Stimulated activated CD4-positive, alpha-beta T cell treated with anti-CD3 and anti-CD28 coated beads, TNF-alpha, amount 100 ng/mL, for 24 hours (primary cell): Measurements from ENCODE around the gene LAD1.

Source experiments
- DNase-seq, 3 experiments: peaks; one replicate each; pipeline ENCODE4 v3.0.0-alpha.2; 2020; ENCODE audit warnings: low read depth in 3 of 3

The LAD1 gene, protein sequence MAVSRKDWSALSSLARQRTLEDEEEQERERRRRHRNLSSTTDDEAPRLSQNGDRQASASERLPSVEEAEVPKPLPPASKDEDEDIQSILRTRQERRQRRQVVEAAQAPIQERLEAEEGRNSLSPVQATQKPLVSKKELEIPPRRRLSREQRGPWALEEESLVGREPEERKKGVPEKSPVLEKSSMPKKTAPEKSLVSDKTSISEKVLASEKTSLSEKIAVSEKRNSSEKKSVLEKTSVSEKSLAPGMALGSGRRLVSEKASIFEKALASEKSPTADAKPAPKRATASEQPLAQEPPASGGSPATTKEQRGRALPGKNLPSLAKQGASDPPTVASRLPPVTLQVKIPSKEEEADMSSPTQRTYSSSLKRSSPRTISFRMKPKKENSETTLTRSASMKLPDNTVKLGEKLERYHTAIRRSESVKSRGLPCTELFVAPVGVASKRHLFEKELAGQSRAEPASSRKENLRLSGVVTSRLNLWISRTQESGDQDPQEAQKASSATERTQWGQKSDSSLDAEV

DNA sequence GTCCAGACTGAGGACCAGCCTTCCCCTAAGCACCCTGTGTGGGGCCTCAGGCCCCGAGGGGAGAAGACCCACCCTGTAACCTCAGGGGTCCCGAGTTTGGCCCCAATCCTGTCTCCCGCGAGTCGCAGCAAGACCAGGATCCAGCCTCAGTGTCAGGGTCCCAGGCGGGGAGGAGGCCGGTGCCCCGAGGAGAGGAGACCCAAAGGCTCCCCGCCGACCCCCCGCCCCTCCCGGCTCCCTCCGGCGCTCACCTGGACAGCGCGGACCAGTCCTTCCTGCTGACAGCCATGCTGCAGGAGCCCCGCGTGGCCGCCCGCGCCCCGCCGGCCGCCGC lies at the start of gene LAD1:
TSS of gene LAD1 (minus strand) at position 307 of the 334 bp plus-strand sequence. CDS start at position 289, 18 bp downstream.
- DNase-seq = no peak

DNA sequence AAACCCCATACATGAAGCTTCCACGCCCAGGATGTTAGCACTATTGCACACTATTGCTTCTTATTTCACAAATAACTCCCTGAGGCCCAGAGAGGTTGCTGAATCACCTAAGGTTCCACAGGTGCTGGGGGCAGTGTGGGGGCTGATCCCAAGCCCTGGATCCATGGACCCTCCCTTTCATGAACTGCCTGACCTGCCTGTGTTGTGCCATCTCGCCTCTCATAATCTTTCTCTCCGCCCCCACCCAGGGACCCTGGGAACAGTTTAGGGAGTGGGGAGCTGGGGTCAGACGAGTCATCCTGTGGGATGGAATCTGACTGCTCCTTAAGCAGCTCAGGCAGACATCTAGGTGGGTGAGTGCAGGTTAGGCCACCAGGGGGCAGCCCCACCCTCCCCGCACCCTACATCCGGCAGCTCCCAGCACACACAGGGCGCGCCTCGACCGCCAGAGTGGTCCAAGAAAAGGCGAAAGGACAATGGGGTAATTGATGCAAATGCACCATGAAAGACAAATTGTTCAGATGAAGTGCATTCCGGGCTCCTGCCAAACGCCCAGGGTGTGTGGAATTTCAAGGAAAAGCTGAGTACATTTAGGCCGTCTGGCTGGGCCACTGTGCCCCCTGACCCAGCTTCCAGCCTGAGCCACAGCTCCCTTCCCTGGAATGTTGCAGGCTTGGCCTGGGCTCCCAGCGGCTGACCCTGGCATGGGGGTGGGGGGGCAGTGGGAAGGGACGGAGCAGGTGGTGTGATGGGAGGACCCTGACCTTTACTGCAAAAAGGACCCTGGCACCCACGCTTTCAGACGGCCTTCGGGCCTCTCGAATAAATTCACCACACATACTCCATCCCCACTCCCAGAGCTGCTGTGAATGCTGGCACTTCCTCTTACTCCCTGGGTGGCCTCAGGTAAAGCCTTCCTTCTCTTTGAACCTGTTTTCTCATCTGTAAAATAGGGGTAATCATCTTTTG lies 49.1 kb upstream of the LAD1 start:
- peak; percentile 19 to 66 (median 35) for DNase-seq

DNA sequence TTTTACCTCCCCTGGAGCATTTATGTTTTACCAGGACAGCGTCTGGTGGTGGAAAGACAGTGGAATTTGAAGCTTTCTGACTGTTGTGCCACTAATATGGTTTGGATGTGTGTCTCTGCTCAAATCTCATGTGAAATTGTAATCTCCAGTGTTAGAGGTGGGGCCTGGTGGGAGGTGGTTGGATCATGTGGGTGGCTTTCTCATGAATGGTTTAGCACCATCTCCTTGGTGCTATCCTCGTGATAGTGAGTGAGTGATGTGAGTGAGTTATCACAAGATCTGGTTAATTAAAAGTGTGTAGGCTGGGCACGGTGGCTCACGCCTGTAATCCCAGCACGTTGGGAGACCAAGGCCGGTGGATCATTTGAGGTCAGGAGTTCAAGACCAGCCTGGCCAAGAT lies 46.2 kb upstream of the LAD1 start:
- DNase-seq = no peak

DNA sequence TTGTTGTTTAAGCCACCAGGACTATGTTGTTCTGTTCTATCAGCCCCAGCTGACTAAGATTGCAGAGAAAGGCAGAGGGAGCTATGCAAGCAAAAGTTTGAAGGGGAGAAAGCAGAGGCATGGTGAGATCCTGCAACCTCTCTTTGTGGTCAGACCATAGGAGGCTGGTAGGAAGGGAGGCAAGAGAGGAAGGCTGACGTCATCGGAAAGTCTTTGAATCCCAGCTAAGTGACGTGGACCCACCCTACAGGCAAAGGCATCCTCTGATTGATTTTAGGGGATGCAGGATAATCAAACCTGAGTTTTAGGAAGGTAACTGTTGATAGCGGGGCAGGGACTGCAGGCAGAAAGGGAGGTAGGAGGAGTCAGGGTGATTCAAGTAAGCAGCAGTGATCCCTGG lies 45.7 kb upstream of the LAD1 start:
- no peak for DNase-seq

DNA sequence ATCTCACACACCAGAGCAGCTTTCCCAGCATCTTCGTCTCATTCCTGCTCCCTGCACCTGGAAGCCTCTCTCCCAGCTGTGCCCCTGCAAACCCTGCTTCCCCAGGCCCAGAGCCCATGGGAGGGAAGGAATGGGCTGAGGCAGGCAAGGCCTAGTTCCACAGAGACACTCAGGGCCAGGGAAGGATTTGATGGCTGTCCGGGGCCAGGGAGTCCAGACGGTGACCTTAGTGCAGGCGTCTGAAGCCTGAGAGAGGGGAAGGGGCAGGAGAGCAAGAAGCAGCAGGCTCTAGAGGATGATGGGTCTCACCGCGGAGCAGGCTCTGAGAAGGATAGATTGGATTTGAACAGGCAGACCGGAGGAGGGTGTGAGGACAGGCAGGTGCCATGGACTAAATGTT lies 44.6 kb upstream of the LAD1 start:
- no peak for DNase-seq

DNA sequence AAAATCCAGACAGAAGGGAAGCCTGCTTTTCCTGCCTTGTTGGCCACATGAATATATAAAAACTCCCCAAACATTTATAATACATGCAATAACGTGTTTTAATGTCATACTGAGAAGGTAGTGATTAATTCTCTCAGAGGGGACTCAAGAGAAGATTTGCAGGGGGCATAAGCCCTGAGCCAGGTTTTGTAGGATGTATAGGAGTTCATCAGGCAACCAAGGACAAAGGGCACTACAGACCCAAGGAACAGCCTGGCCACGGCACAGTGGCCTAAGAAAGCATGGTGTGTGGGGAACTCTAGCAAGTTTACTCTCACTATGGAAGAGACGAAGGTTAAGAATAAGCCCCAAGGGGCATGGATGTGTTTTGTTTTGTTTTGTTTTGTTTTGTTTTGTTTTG lies 37.8 kb upstream of the LAD1 start:
- no peak for DNase-seq

DNA sequence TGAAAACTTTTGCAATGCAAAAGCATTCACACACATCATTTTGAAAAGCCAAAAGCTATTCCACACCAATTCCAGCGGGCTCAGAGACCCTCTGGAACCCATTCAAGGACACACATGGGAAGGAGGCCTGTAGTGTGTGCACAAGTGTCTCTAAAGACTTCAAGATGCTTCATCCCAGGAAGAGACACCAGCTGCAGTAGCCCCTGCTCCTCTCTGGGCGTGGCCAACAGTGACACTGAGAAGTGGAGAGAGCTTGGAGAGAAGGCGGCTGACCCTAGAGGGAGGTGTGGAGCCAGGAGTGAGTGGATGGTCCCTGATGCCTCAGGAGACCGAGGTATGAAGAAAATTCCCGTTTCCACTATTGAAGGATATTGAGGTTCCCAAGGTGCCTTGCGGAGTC lies 37.3 kb upstream of the LAD1 start:
- no peak for DNase-seq

DNA sequence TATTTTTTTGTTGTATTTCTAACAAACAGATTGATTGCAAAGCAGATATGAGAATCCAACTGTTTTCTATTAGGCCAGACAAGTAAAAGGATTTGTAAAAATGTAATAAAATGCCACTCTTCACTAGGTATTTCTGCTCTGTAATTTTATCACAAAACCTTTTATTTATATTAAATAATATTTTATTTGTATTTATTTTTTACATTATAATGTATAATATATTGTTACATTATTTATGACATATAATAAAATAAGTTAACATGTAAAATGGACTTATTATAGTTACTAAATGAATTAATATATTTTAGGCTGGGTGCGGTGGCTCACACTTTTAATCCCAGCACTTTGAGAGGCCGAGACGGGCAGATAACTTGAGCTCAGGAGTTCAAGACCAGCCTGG lies 35.1 kb upstream of the LAD1 start:
- DNase-seq = no peak

DNA sequence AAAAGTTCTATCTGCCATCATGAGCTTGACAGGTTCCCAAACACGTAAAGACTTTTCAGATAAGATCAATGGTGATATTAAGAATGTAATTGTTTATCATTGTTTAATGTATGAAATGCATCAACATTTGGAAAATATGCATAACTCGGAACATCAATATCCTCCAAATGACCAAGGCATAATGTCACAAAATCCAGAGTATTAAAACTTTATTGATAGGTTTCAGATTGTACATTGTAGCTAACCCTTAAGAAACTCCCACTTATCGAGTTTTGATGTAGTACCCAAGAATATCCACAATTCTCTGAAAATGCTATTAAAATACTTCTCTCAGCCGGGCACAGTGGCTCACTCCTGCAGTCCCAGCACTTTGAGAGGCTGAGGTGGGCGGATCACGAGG lies 34.5 kb upstream of the LAD1 start:
- no peak for DNase-seq

DNA sequence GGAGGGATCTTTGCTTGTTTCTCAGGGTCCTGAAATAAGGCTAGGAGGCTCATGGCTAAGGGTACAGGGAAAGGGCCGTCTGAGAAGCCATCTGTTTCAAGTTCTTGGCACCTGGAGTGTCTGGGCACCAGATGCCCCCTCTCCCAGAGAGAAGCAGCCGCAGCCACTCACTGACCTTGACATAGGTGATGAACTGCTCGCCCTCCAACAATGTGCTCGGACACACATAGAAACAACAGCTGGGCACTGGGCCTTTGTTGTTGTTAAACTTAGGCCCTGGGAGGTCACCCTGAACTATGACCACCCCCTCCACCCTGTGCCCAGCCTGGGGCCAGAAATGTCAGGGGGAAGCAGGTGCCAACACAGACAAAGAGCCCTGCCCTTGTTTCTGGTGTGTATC lies 31.7 kb upstream of the LAD1 start:
- no peak for DNase-seq

DNA sequence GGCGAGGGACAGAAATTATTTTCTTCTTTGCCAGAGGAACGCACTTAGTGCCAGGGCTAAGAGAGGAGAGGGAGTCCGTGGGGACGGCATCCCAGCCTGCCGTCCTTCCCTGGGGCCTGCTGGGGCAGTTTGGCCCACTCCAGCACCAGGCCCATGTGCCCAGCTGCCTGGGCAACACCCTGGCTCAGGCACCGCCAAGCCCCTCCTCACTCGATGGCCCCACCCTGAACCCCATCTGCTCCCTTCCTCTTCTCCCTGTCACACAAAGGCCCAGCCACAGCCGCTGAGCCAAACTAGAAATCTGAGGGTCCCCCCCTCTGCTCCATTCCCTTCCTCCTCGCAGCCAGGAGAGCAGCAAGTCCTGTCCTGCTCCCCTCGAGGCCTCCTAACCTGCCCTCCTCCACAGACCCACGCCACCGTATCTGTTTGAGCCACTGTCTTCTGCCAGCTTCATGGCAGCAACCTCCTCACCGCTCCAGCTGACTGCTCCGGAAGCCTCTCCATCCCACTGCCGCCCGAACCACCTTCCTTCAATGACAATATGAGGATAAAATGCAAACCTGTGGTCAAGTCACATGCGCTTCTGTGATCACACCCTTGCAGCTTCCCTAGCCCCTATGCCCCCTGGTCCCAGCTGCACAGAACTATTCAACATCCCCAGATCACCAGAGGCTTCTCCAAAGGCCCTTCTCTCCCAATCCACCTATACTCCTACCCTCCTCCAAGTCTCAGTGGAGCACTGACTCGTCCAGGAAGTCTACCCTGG lies 30.8 kb upstream of the LAD1 start:
- DNase-seq = no peak

DNA sequence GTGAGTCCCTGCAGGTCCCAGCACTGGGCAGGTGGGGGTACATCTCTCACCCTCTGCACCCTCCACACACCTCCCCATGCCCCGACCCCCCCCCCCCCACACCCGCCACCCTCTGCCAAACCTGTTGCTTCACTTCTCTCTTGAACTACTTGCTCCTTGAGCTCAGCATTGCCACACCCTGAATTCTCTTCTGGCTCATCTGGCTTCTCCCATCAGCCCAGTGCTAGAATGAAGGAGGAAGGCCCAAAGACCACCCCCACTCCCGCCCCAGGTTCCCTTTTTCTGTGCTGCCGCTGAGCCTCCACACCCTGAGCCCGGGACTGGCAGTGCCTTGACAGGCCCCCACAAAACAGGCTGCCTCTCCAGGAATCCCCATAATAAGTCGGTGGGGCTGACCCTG lies 28.8 kb upstream of the LAD1 start:
- DNase-seq = no peak

DNA sequence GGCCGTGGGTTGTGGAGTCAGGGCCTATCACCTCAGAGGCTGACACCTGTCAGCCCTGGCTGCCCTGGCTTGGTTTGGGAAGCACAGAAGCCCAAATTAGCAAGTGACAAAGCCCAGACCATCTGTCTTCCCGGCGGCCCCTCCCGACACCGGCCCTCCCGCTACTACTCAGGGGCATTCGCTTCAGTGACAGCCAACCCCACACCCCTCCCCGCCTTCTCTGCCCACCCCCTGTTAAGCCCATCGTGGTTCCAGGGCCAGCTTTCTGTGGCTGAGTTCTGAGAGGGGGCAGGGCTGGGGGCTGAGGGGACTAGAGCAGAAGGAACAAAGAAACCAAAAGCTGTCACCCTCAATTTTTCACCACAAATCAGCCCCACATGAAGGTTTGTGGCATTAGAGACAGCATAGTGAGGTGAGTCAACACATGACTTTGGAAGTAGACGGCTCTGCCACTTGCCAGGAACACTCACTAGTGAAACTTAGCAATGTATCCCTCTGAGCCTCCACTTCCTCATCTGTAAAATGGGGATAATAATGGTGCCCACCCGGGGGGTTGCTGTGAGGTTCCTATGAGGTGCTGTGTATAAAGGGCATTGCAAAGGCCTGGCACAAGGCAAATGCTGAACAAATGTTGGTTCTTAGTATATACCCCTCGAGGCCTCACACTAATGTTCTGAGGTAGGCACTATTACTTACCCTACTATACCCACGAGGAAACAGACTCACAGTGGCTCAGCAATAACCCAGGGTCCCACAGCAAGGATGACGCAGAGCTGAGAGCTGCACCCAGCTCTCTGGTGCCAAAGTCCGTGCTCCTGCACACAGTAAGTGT lies 27.6 kb upstream of the LAD1 start:
- no peak for DNase-seq

DNA sequence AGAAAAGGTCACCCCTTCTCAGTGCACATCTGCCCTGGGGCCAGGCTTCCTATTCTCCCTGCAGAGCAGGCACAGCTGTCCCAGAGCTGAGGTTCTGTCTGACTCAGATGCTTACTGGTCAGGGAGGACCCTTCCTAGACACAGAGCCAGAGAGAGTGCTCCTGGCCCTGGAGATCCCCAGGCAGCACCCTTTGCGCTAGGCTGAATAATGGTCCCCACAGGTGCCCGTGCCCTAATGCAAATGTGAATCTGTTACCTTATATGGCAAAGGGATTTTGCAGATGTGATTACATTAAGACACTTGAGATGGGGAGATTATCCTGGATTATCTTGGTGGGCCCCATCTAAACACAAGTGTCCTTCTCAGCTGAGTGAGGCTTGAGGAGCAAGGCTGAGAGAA lies 25.0 kb upstream of the LAD1 start:
- DNase-seq = no peak

DNA sequence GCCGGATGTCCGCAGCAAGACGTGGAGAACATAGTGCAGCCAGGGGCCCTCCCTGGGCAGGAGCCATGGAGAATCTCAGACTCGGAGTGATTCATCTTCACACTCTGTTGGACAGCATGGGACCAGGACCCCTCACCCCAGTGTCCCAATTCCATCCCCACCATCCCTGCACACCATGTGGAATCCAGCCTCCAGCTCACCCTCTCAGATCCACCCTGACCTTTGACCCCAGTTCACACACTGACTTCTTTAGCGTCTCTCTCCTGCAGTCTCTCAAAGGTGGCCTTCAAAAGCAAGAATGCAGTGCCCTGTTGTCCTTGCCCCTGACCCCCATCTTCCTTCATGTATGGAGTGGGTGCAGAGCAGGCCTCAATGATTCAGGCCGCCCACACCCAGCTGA lies 24.5 kb upstream of the LAD1 start:
- no peak for DNase-seq

DNA sequence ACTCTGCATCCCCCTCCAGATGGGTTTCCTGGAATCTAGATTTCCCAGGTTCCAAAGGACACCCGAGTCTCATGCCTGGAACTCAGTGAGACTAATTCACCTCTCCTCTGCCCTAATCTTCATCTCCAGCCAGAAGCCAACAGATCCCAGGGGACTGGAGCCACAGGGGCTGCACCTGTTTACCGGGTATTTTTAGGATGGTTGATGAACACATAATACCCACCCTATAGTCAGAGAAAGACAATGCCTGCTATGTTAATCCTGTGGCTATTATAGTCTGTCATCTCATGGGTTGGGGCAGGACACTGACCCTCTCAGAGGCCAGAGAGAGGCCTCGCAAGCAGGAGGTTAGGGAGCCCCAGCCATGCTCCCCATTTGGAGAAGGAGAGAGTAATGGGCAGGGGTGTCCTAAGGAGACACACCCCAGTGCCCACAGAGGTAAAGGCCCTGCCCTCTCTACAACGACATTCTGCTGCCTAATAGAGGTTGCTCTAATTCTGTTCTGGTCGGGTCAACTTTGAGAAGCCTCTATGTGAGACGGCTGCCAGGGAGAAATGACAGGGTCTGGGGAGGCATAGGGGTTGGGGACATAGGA lies 23.4 kb upstream of the LAD1 start:
- no peak for DNase-seq

DNA sequence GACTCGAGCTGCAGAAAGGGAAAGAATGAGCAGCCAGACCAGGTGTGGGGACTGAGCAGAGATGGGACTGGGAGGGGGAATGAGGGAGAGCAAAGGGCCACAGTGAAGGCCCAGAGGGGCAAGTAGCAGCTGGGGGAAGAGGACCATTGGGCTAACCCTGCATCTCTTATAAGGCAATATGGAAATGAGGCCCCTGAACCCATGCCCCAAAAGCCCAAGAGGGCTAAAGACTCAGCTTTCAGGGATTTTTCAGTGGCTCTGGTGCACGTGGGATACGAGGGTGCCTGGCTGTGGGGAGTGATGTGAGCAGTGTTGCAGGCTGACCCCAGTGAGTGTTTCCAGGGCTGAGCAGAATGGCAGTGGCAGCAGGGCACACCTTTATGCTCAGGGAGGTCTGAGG lies 22.9 kb upstream of the LAD1 start:
- no peak for DNase-seq

DNA sequence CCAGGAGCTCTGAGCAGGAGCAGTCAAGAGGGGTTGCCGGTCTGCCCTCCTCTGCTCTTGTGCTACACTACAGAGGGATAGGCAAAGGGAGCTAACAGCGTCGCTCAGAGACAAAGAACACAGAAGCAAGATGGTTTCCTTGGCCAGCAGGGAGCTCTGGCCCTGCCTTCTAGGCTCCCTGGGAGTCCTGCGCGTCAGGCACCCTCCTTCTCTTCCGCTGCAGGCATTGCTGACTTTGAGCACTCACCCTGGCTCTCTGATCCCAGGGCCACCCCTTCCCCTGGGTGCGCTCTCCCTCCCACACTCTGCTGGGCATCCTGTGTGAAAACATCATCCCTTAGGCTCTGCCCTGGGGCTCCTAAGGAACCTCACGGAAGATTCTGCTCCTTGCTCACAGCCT lies 21.9 kb upstream of the LAD1 start:
- DNase-seq = no peak

DNA sequence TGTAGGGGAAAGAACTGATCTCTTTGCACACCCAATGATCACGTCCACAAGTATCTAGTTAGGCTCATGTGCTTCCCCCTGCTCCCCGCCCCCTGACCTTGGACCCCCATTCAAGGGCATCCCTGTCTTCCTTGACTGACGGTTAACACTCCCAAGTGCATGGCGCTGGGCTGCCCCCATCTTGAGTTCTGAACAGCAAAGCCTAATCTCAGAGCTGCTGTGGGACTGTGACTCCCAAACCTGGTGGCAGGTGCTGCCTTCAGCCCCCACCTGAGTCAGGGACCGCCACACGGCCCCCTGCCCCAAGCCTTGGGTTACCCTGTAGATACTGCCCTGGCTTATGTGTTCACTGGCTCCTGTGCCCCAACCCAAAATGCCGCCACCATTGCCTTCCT lies 21.5 kb upstream of the LAD1 start:
- DNase-seq = no peak

DNA sequence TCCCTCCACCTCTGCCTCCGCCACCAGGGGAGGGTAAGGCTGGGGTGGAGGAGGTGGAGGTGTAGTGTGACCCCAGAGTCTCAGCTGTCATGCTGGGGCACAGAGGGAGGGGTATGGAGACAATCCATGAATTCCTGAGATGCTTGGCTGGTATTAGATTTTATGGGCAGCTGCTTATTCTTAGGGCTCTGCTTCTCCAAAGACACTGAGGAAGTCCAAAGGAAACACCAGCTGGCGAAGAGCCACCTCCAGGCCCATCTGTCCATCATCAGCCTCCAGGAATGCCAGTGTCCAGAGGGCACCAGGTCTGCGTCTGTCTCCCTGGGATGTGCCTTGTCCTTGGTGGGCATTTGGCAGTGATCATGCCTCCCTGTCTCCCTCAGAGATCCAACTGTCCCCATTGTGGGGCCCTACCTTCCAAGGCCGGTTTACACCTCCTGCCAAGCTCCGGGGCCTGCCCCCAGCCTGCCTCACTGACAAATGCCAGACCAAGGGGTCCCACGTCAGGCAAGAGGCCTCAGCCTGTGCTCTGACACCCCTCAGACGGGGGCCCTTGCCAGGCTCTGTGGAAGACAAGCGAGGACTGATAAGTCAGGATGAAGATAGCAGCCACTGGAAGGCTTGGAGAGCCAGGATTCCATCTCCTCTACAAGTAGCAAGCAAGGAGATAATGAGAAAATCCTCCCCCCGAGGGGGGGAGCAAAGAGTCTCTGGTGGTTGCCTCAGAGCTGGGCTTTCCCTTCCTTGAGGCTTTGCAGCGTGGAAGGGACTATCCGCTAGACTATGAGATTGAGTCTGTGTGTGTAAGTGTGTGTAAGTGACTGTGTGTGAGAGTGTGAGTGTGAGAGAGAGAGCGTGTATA lies 20.9 kb upstream of the LAD1 start:
- no peak for DNase-seq
